GM18499 (cell line): ENCODE results near the gene KRTAP25-1.

Source experiments
- ATAC-seq: cut with Tn5 transposase; IDR thresholded peaks from one replicate; pipeline ENCODE4 v1.9.1; 2021; ENCODE audit warnings: moderate number of reproducible peaks; ENCODE audit not compliant: insufficient read depth, unreplicated experiment

KRTAP25-1 gene, protein sequence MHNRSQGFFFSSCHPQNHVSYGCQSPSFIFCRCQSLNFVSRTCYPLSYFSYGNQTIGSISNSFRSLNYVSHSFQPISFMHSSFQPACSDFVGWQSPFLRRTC

DNA sequence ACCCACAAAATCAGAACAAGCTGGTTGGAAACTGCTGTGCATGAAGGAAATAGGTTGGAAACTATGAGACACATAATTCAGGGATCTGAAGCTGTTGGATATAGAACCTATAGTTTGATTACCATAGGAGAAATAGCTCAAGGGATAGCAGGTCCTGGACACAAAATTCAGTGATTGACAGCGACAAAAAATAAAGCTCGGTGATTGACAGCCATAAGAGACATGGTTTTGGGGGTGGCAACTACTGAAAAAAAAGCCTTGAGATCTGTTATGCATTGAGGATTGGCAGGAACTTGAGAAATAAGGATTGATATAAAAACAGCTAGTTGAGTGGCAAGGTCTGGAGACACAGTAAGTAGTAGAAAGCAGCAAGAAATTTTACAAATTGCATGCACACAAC lies at the start of gene KRTAP25-1:
KRTAP25-1 (minus strand) TSS at position 300 of the 400 bp plus-strand sequence; CDS start at position 276, 24 bp downstream.
- ATAC-seq, result no peak

DNA sequence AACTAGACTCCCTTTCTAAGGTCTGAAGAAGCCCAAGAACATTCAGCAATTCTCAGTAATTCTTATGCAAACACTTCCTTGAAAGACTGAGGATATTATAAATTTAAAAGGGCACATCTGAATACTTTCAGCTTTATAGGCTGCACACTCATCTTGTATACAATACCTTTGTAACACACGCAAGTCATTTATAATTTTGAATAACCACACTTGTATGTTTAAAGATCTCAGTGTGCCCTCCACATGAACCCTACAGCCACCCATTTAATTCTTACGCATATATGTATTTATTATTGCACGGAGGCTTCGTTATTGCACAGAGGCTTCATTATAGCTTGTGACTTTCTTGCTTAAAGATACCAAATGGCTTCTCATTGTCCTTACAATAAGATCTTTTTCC lies 49.4 kb upstream of the KRTAP25-1 start:
- no peak for ATAC-seq

DNA sequence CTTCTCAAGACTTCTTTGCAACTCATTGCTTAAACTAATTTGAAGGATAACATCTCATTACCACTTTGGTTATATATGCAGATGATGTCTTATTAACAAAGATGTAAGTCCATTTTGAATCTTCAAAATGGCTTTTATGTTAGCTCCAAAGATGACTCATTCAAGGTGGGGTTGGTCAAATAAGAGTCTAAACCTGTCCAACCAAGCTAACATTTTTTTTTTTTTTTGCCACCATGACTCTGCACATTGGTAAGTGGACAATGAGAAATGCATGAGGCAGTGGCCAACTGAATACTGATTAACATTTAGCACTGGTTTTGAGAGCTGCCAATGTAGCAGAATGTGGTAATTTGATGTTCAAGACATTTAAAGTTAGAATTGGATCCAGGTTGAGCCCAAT lies 48.5 kb upstream of the KRTAP25-1 start:
- no peak for ATAC-seq

DNA sequence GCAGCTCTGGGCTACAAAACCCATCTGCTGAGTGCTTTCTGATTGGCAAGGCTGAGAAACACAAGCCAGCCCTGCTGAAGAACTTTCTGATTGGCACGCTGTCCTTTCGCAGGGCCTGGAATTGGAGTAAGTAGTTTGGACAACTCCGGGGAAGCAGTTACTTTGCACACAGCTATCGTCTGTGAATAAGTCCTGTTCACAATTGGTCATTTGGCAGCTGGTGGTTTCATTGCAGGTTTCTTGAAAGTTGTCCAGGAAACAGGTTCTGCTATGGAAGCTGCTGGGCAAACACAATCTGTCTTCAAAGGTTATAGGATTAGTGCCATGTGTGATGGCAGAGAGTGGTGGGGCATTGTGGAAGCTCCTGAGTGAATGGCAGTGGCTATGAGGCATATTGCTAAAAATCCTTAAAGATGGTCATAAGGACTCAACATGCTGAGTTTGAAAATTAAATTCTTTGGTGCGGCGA lies 48.0 kb upstream of the KRTAP25-1 start, which contains the start of gene KRTAP27-1:
KRTAP27-1 (minus strand) TSS at position 419 of the 469 bp plus-strand sequence; CDS start at position 393, 26 bp downstream.
- ATAC-seq, result no peak

DNA sequence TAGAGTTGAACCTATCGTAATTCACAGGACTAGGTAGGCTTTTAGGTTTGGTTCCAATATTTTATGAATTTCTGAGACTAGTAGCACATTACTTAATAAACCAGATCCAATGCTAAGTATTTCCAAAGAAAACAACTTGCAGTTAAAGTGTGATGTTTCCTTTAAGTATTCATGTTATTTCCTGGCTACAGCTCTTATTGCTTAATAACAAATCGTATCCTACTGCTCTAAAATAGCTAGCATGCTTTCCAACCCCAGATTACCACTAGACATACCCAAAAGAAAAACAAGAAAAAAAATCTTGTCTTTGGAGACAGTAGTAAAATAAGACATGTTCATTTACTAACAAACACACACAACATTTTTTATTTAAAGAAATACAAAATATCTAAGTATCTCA lies 47.3 kb upstream of the KRTAP25-1 start:
- no peak for ATAC-seq

DNA sequence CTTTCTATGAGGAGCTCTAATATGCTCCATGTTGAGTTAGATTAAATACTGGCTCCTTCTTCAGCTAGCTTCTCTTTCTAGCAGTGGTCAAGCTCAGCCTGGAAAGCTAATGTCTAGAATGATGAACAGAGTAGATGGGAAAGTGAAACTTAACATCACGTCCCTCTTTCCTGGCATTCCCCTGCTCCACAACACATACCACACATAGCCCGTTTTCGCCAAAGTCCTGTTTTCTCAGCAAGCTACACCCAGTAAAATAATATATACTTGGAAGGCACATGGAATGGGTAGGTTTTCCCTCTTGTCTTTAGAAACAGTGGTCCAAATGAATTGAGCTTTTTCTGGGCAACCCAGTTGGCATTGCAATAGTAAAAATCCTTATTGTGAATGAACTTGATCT lies 44.4 kb upstream of the KRTAP25-1 start:
- no peak for ATAC-seq

DNA sequence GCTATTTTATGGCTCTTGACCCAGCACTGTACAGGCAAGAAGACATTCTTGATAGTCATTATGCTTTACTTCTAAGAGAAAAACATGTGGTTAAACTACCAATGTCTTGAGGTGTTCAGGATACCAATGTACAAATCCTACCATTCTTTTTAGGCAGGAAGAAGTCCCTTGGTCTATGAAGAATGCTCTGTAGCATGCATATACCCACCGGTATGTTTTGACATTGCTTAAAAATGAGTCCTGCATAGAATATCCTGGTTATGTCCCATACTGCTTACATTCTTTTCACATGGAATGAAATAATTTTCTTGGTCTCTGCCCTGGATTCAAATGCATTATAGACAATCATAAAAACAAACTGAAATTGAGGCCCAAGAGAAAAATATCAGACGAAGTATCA lies 43.4 kb upstream of the KRTAP25-1 start:
- ATAC-seq, result no peak

DNA sequence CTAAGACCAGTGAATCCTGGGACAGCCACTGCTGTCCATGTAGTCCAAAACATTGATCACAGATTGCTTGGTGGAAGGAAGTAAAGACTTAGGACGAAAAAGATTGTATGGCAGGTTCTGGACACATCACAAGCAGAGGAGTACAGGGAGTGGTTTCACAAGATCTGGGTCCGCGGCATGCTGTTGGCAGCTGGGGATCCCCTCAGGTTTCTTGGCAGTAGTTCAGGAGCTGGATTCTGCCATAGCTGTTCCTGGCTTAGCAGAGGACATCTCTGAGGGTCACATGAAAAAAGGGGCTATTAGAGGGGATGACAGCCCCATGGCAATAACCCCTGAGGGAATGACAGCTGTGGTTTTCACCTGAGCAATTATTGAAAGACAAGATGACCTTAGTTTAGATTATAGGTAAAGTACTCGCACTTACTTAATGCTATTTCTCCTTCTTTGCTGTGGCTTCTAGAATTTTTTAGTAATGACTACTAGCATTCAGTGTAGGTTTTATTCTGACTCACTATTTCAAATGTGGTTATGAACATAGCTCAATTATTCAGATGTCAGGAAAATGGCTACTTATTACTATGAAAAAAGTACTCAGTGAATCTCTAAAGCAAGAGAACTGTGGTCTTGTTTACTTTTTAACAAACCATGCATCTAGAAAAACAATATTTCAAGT lies 40.0 kb upstream of the KRTAP25-1 start:
- ATAC-seq, result no peak

DNA sequence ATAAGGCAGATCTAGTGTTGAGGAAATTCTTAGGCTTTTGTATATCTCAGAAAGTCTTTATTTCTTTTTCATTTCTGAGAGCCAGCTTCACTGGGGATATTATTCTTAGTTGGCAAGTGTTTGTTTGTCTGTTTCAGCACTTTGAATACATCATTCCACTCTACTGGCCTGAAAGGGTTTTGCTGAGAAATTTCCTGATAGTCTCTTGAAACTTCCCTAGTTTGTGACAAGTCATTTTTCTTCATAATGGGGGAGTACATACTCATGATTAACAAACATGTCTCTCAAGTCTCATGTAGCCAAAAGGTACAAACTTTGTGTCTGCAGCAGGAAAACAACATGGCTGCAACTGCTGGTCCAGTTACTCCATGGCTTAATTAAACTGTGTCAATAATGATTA lies 37.1 kb upstream of the KRTAP25-1 start:
- no peak for ATAC-seq

DNA sequence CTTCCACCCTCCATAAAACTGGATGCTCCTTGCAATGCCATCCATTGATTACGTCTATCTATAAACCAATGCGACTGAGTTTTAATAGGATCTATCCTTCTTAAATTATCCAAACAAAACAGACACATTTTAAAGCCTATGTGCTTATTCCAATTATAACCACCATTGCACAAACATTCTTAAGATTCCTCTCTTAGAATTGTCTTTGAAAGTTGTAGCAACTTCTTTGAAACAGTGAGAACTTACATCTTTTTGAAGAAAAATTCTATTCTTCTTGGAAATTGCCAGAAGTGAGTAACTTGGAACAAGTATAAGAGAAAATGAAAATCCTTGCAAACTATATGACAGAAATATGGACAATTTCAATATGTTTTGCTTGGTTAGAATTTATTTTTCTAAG lies 30.9 kb upstream of the KRTAP25-1 start, which contains the start of gene KRTAP26-1:
KRTAP26-1 (minus strand) TSS at position 101 of the 400 bp plus-strand sequence. CDS start 280 bp downstream, outside the sequence.
- ATAC-seq, result no peak

DNA sequence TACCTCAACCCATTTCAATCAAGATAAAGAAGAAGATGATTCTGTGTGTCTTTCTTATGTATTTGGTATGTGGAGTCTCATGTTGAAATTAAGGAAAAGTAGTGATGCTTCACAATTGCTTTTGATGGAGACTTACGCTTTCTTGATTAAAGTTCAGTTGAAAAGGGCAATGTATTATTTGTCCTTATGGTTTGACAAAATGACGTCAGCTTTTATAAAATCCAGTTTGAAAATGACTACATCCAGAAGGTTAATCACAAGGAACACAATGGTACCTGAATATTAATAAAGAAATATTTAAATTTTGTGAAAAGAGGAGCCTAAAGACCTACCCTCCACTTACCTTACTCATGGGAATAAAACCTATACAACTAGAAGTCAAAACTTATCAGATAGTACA lies 26.4 kb upstream of the KRTAP25-1 start:
- no peak for ATAC-seq

DNA sequence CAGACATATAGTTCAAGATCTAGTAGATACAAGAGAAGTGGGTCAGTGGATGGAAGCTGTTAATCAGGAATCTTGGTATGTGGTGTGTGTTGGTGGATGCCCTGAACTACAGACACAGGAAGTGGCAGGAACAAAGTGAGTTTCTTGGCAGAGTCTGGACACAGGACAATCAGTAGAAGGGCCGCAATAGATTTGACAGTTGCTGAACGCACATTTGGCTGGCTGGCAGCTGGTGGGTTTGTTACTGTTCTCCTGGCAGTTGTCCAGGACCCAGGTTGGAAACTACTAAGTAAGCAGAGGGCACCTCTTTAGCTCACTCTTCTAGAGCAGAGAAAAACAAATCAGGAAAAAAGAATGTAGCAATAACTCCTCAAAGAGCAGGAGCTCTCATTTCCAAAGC lies 17.6 kb upstream of the KRTAP25-1 start:
- no peak for ATAC-seq

DNA sequence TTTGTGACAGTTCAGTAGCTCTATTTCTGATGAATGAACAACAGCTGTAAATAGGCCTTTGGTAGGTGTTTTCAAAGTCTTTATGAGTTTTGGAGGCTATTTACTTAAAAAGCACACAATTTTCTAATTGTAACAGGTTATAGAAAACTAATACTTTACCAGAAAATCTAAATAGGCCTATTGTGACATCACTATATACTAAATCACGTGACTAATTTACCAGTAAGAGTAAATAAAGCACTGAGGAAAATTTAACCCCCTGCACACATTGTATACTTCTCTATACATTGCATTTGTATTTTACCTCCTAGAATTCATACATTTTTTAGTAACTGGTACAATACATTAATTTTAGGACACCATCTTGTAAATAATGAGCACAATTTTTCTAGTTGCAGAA lies 15.8 kb upstream of the KRTAP25-1 start:
- ATAC-seq, result no peak

DNA sequence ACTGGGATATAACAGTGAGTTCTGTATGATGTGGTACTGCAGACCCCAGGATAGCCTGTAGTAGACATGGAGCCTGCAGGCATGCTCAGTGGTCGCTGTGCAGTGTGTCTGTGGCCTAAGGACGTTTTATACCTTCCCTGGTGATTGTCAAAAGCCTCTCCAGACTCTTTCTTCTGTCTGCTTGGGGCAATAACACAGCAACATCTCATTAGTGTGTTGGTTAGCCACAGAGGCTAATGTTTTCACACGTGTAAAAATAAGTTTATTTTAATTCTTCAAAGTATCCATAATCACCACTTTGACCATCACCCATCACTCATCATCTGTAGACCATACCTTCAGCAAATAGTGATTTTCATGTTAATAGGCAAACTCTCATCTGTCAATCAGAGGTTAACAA lies 6.5 kb downstream of the KRTAP25-1 start, which contains the start of gene KRTAP24-1:
KRTAP24-1 (minus strand) TSS at position 101 of the 400 bp plus-strand sequence; CDS start at position 83, 18 bp downstream.
- no peak for ATAC-seq

DNA sequence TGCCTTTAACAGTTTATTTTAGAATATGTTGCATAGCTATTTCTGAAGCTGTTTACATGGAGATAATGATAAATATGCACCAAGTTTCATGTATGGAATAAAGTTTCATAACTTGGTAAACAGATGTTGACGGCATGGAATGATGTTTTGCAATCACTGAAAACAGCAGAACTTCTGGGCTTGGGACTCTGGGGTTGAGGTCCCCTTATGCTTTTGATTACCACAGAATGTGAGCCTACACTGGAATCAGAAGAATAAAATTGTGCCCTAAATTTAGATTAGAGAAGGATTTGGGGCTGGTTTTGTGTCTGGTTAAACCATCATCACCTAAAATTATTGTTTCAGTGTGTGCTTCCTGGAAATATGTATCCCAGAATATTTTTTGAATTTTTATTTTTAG lies 17.7 kb downstream of the KRTAP25-1 start:
- ATAC-seq, result no peak

DNA sequence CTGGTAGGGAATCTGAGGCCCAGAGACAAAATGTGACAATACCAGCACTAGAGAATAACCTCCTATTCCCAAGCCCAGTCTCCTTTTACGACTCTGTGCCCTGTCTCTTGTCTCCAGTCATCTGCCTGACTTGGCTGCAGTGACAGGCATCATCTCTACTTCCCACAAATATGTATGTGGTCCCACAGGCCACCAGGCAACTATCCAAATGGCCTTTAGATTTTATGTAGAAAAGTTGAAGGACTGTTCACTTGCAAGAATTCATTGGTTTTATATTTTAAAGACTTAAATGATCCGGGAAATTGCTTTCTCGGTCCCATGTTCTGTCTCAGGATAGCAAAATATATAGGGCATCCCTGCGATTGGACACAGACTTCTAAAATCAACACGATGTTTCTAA lies 18.2 kb downstream of the KRTAP25-1 start:
- no peak for ATAC-seq

DNA sequence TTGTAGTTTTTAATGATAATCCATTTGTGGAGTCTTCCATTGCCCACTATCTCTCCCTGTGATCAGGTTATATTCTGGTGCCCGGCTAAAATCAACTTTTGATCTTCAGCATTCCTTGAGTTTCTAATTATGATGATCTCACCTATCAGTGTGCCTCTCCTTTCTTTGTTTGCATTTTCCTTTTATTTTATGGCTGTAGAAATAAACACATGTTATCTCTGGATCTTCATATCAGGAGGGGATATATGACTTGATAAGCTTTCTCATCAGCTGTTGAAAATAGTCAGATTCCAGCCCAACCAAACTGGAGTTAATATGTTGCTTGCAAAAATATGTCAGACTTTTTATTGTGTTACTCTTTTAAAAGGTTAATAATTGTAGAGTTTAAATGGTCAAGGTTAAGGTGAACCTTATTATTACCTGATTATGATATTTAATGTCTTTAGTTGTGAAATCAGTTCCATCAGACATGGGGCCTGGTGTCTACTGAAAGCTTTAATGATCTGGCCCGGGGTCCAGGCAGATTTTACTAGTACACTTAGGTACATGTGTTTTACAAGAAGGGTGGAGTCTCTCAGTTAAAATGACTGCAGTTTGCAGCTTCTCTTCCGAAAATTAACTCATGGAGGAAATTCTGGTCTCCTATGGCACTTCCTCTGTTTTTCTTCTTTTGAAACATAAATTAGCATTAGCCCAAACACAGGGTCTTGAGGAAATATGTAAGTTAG lies 19.3 kb downstream of the KRTAP25-1 start:
- no peak for ATAC-seq

DNA sequence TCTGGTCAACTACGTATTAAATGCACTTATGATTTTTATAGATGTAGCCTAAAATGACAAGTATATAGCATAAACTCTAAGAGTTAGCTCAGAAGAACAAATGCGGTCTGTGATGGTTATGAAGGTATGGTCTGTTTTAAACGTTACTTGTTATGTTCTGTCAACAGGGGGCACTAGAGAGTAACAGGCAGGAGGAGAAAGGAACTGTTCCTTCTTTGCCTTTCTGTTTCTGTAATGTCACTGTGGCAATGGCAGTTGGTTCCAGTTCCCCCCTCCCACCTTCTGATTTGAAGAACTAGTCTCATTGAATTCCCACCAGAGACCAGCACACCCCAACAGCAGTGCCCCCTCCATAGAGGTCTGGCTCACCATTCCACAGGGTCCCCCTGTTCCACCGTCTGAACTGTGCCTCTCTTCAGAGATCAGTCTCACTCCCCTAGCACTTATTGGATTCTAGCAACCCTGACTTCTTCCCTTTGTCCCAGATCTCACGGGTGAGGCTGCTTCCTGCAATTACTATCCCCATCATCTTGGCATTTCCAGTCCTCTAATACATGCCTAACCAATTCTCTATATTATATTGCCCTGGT lies 20.6 kb downstream of the KRTAP25-1 start:
- no peak for ATAC-seq

DNA sequence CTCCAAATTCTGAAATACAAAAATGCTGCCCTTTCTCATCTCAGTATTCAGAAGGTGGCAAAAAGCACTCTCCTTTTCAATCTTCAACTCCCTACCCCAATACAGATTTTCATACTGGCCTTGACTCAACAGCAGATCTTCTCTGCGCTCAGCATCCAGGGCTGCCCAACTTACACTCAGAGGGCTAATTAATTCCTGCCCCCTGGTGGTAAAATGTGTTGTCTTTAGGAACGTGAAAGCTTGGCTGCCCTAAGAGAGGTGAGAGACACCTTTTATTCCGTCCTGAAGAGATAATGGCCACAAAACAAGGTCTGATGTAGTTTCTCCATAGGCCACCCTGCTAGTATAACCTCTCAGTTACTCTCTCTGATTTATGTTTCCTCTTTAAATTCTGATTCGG lies 31.5 kb downstream of the KRTAP25-1 start:
- ATAC-seq, result no peak

DNA sequence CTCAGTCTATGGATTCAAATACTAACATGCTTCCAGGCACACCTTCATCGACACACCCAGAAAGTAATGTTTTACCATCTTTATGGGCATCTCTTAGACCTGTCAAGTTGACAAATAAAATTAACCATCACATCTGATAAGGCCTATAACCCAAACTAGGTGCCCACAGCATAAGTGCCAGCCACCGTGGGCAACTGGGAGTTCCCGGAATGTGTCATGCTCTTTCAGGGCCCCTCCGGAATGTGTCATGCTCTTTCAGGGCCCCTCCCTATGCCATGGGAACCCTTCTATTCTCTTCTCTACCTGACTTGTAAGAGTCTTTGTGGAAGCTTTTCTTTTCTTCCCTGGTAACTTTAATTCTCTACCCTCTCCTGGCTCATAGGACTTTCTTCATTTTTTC lies 33.2 kb downstream of the KRTAP25-1 start:
- no peak for ATAC-seq

DNA sequence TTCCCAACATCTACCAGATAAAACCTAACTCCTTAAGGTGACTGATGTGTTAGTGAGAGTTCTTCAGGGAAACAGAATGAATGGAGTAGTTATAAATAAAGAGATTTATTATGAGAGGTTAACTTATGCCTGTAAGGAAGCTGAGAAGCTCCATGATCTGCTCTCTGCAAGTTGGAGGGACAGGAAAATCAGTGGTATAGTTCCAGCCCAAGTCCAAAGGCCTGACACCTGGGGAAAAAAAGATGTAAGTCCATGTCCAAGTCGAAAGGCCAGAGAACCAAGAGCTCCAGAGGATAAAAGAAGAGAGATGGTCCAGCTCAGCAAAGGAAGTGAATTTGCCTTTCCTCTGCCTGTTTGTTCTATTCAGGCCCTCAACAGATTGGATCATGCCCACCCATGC lies 33.6 kb downstream of the KRTAP25-1 start:
- ATAC-seq, result no peak
